Measurements from ENCODE around the gene PTTG1.
A peak's percentile ranks its signal among the peaks of the same experiment; 100 is the strongest.
"Not testable (repeated sequence)": the region's sequence is repeated elsewhere in the genome, so short reads cannot be mapped to it uniquely, and the experiment has no call there.

Gene PTTG1

GRCh38 chr5:160399402-160400353 lies 22.0 kb upstream of the PTTG1 start, which contains the start of gene FAM200C:
Gene FAM200C, minus strand, starts transcription at chr5:160400054. Its CDS starts 4,564 bp downstream, at chr5:160395490.
- peak within 1 kb of the TSS; percentile 88 for H3K4me3 Mint-ChIP-seq
- H3K4me1 Mint-ChIP-seq: peaks cover 16% of the 10 kb centered on the region
- peak within 1 kb of the TSS; percentile 96 for H3K27ac Mint-ChIP-seq
- DNase-seq (ENCODE audit: low spot score in 2 of 2) (peak; percentile 61 to 86), ATAC-seq (peak; percentile 87)
- H3K9me3 Mint-ChIP-seq: no peaks in the 10 kb centered on the region
- peaks cover 47% of the 10 kb centered on the region for H3K36me3 Mint-ChIP-seq

GRCh38 chr5:160418561-160419457 lies 2.8 kb upstream of the PTTG1 start, which contains the start of gene SLU7:
Gene SLU7, minus strand, starts transcription at chr5:160419081. Its CDS starts 3,787 bp downstream, at chr5:160415294.
- DNase-seq (ENCODE audit: low spot score in 2 of 2) (peak; percentile 83 to 97), ATAC-seq (peak; percentile 85)
- Mint-ChIP-seq H3K9me3 (no peaks in the 10 kb centered on the region), H3K27ac (peak within 1 kb of the TSS; percentile 99), H3K4me3 (peak within 1 kb of the TSS; percentile 95), H3K4me1 (peaks cover 68% of the 10 kb centered on the region), H3K36me3 (peaks cover 73% of the 10 kb centered on the region)

- Mint-ChIP-seq H3K9me3 (no peaks in the 10 kb centered on the region), H3K4me3 (peak overlapping the region; percentile 95), H3K36me3 (peaks cover 73% of the 10 kb centered on the region), H3K27ac (peak overlapping the region; percentile 99), H3K4me1 (peaks cover 76% of the 10 kb centered on the region)
- DNase-seq (ENCODE audit: low spot score in 2 of 2) (no peak), ATAC-seq (no peak)
These were observed 2.0 kb upstream of the PTTG1 start for GRCh38 chr5:160419458-160420330.

- H3K4me1 Mint-ChIP-seq: peaks cover 77% of the 10 kb centered on the region
- DNase-seq (ENCODE audit: low spot score in 2 of 2) (no peak), ATAC-seq (no peak)
- H3K9me3 Mint-ChIP-seq: no peaks in the 10 kb centered on the region
- H3K27ac Mint-ChIP-seq: peak overlapping the region; percentile 99
- peak overlapping the region; percentile 95 for H3K4me3 Mint-ChIP-seq
- H3K36me3 Mint-ChIP-seq: peaks cover 73% of the 10 kb centered on the region
These were observed 1.4 kb upstream of the PTTG1 start for GRCh38 chr5:160420331-160420610.

- Mint-ChIP-seq H3K9me3 (no peaks in the 10 kb centered on the region), H3K27ac (peak overlapping the region; percentile 94), H3K4me1 (peaks cover 58% of the 10 kb centered on the region), H3K36me3 (peaks cover 77% of the 10 kb centered on the region), H3K4me3 (peak overlapping the region; percentile 95)
- ATAC-seq: no peak
- DNase-seq (ENCODE audit: low spot score in 2 of 2): no peak
These were observed 1.4 kb downstream of the PTTG1 start for GRCh38 chr5:160423099-160423498.

GRCh38 chr5:160427607-160428006 lies 6.0 kb downstream of the PTTG1 start:
- Mint-ChIP-seq H3K9me3 (no peaks in the 10 kb centered on the region), H3K27ac (no peak overlapping the region), H3K36me3 (peaks cover 60% of the 10 kb centered on the region), H3K4me3 (no peak overlapping the region), H3K4me1 (peaks cover 31% of the 10 kb centered on the region)
- no peak for ATAC-seq
- no peak for DNase-seq (ENCODE audit: low spot score in 2 of 2)

GRCh38 chr5:160432196-160432595 lies 10.5 kb downstream of the PTTG1 start:
- H3K4me1 Mint-ChIP-seq: peaks cover 11% of the 10 kb centered on the region

GRCh38 chr5:160432787-160433186 lies 11.1 kb downstream of the PTTG1 start:
- H3K4me1 Mint-ChIP-seq: peaks cover 11% of the 10 kb centered on the region
- no peak overlapping the region for H3K4me3 Mint-ChIP-seq
- ATAC-seq (no peak), DNase-seq (ENCODE audit: low spot score in 2 of 2) (no peak)
- peaks cover 13% of the 10 kb centered on the region for H3K36me3 Mint-ChIP-seq
- H3K27ac Mint-ChIP-seq: no peak overlapping the region
- no peaks in the 10 kb centered on the region for H3K9me3 Mint-ChIP-seq

More at GRCh38 chr5:160432196-160432595, 10.5 kb downstream of the PTTG1 start:
- no peak for DNase-seq (ENCODE audit: low spot score in 2 of 2)
- peak; percentile 22 for ATAC-seq
- H3K36me3 Mint-ChIP-seq: peaks cover 18% of the 10 kb centered on the region
- H3K27ac Mint-ChIP-seq: no peak overlapping the region
- no peak overlapping the region for H3K4me3 Mint-ChIP-seq
- H3K9me3 Mint-ChIP-seq: no peaks in the 10 kb centered on the region

- Mint-ChIP-seq H3K4me3 (no peak overlapping the region), H3K27ac (no peak overlapping the region), H3K36me3 (peaks cover 2% of the 10 kb centered on the region), H3K9me3 (no peaks in the 10 kb centered on the region), H3K4me1 (peaks cover 20% of the 10 kb centered on the region)
- ATAC-seq: peak; percentile 41
- no peak for DNase-seq (ENCODE audit: low spot score in 2 of 2)
These were observed 12.4 kb downstream of the PTTG1 start for GRCh38 chr5:160434022-160434531.

GRCh38 chr5:160435532-160435931 lies 13.9 kb downstream of the PTTG1 start:
- H3K36me3 Mint-ChIP-seq: peaks cover 6% of the 10 kb centered on the region
- DNase-seq (ENCODE audit: low spot score in 2 of 2) (no peak), ATAC-seq (no peak)
- no peak overlapping the region for H3K27ac Mint-ChIP-seq
- H3K4me1 Mint-ChIP-seq: peaks cover 30% of the 10 kb centered on the region
- no peaks in the 10 kb centered on the region for H3K9me3 Mint-ChIP-seq
- no peak overlapping the region for H3K4me3 Mint-ChIP-seq

- peaks cover 6% of the 10 kb centered on the region for H3K36me3 Mint-ChIP-seq
- H3K4me1 Mint-ChIP-seq: peaks cover 34% of the 10 kb centered on the region
- H3K9me3 Mint-ChIP-seq: no peaks in the 10 kb centered on the region
- ATAC-seq (no peak), DNase-seq (ENCODE audit: low spot score in 2 of 2) (no peak)
- H3K4me3 Mint-ChIP-seq: no peak overlapping the region
- H3K27ac Mint-ChIP-seq: no peak overlapping the region
These were observed 14.4 kb downstream of the PTTG1 start for GRCh38 chr5:160436017-160436416.

GRCh38 chr5:160436661-160437060 lies 15.0 kb downstream of the PTTG1 start:
- DNase-seq (ENCODE audit: low spot score in 2 of 2); H3K9me3 Mint-ChIP-seq; ATAC-seq; H3K36me3 Mint-ChIP-seq; H3K4me3 Mint-ChIP-seq: not testable (repeated sequence)
- H3K4me1 Mint-ChIP-seq: peaks cover 41% of the 10 kb centered on the region
- H3K27ac Mint-ChIP-seq: peak overlapping the region; percentile 29

- peaks cover 6% of the 10 kb centered on the region for H3K36me3 Mint-ChIP-seq
- peaks cover 43% of the 10 kb centered on the region for H3K4me1 Mint-ChIP-seq
- peak overlapping the region; percentile 29 for H3K27ac Mint-ChIP-seq
- ATAC-seq: no peak
- DNase-seq (ENCODE audit: low spot score in 2 of 2): no peak
- no peak overlapping the region for H3K4me3 Mint-ChIP-seq
- no peaks in the 10 kb centered on the region for H3K9me3 Mint-ChIP-seq
These were observed 15.6 kb downstream of the PTTG1 start for GRCh38 chr5:160437271-160437670.

Measured in stimulated activated effector memory CD8-positive, alpha-beta T cell treated with anti-CD3 and anti-CD28 coated beads, Interleukin-12 subunit alpha, Interleukin-12 subunit beta, amount 100 ng/mL, for 72 hours (primary cell).